Keratinocyte (primary cell): Measurements from ENCODE around the gene CYTH1. TPM values are rescaled to one million over a fixed set of nuclear protein-coding genes. Genes with fewer than 3 reads are reported as not detected.

Source experiments
- DNase-seq: peaks from one replicate; pipeline ENCODE4 v3.0.0-alpha.2; 2011; ENCODE audit warnings: low read depth, missing footprints, low spot score
- FAIRE-seq: peaks from 2 replicates; lab custom pipeline; 2011; peaks lifted over from hg19 to GRCh38; lab: Jason Lieb, UNC
- H2AFZ ChIP-seq: 2 replicates; pipeline ENCODE4 v1.6.0; 2012; ENCODE audit warnings: low read length, control low read depth, inconsistent platforms; ENCODE audit not compliant: control insufficient read depth
- H3K27ac ChIP-seq: 2 replicates; pipeline ENCODE4 v1.5.1; 2011; ENCODE audit warnings: low read length; ENCODE audit not compliant: control insufficient read depth, insufficient read depth
- H3K27me3 ChIP-seq: 3 replicates; pipeline ENCODE4 v1.6.0; 2011; ENCODE audit warnings: low read length; ENCODE audit not compliant: control insufficient read depth, insufficient read depth; ENCODE audit errors: extremely low read depth
- H3K36me3 ChIP-seq, 2 experiments: 2 replicates in 1 of 2; 3 replicates in 1 of 2; pipeline ENCODE4 v1.5.1; 2011; ENCODE audit warnings: low read length in 2 of 2, mild to moderate bottlenecking in 1 of 2; ENCODE audit not compliant: control insufficient read depth in 2 of 2, insufficient read depth in 2 of 2; ENCODE audit errors: extremely low read depth in 1 of 2
- H3K4me1 ChIP-seq: 3 replicates; pipeline ENCODE4 v1.5.1; 2011; ENCODE audit warnings: low read length; ENCODE audit not compliant: control insufficient read depth, insufficient read depth; ENCODE audit errors: extremely low read depth
- H3K4me2 ChIP-seq: 3 replicates; pipeline ENCODE4 v1.6.0; 2011; ENCODE audit warnings: low read depth, low read length; ENCODE audit not compliant: control insufficient read depth, insufficient read depth; ENCODE audit errors: extremely low read depth
- H3K4me3 ChIP-seq, 3 experiments: fragments of 200-600 bp in 1 of 3; sonication (generic) in 1 of 3; 2 replicates in 2 of 3; 3 replicates in 1 of 3; pipeline ENCODE4 v1.5.1; 2011 to 2016; ENCODE audit warnings: low read length in 3 of 3, mild to moderate bottlenecking in 3 of 3, control low read depth in 2 of 3, inconsistent platforms in 1 of 3, low read depth in 1 of 3, mixed read lengths in 1 of 3, mixed run types in 1 of 3, moderate library complexity in 1 of 3; ENCODE audit not compliant: control insufficient read depth in 2 of 3, insufficient read depth in 2 of 3; ENCODE audit errors: extremely low read depth in 1 of 3
- H3K79me2 ChIP-seq: 2 replicates; pipeline ENCODE4 v1.6.0; 2012; ENCODE audit warnings: low read length; ENCODE audit not compliant: control insufficient read depth, insufficient read depth
- H3K9ac ChIP-seq: 3 replicates; pipeline ENCODE4 v1.6.0; 2011; ENCODE audit warnings: low read length; ENCODE audit not compliant: control insufficient read depth, insufficient read depth; ENCODE audit errors: extremely low read depth
- H3K9me1 ChIP-seq: 3 replicates; pipeline ENCODE4 v1.6.0; 2011; ENCODE audit warnings: low read length; ENCODE audit not compliant: control insufficient read depth, insufficient read depth; ENCODE audit errors: extremely low read depth
- H3K9me3 ChIP-seq: 2 replicates; pipeline ENCODE4 v1.5.1; 2012; ENCODE audit warnings: low read depth, low read length; ENCODE audit not compliant: control insufficient read depth
- H4K20me1 ChIP-seq: 3 replicates; pipeline ENCODE4 v1.6.0; 2011; ENCODE audit warnings: low read length; ENCODE audit not compliant: control insufficient read depth, insufficient read depth; ENCODE audit errors: extremely low read depth
- EZH2 ChIP-seq: IDR thresholded peaks from one replicate; pipeline ENCODE4 v1.6.1; 2012; ENCODE audit warnings: inconsistent platforms, mild to moderate bottlenecking, low read length, moderate library complexity
- dilution Hi-C: fragments of 300-500 bp; cut with MboI; formaldehyde crosslinking; loops from one replicate; pipeline ENCODE4 v1.7.0; 2020; ENCODE audit warnings: low sequenced_read_pairs; ENCODE audit not compliant: extremely low pct_ligation_motif_present
- polyA plus RNA-seq, 5 experiments: library from polyadenylated mRNA; depleted of rRNA in 3 of 5; stranded (reverse) in 3 of 5; stranded (forward) in 1 of 5; unstranded in 1 of 5; fragments of >200 nt; gene quantifications; 1 replicate in 1 of 5; 2 replicates in 3 of 5; 3 replicates in 1 of 5; pipeline versions ENCODE4 v1.2.1 to v1.2.3, GENCODE V29; 2011 to 2012; ENCODE audit warnings: missing spikeins in 2 of 5, low read depth in 1 of 5, low replicate concordance in 1 of 5
- TF ChIP-seq, protein P1 (sequence below), 3 experiments: IDR thresholded peaks in 1 of 3; conservative IDR thresholded peaks in 1 of 3; optimal IDR thresholded peaks in 1 of 3; 2 replicates in 2 of 3; 3 replicates in 1 of 3; pipeline versions ENCODE3 to v1.5.1; 2011; ENCODE audit warnings: low read length in 3 of 3, mild to moderate bottlenecking in 3 of 3, moderate library complexity in 2 of 3, control low read depth in 1 of 3, inconsistent platforms in 1 of 3; ENCODE audit not compliant: insufficient read depth in 2 of 3; ENCODE audit errors: extremely low read depth in 1 of 3

CYTH1 gene
- polyA plus RNA-seq, 1 donor (not counting 4 experiments of a cell fraction or from before 2014, with no cell fraction given): 28.3 TPM

- FAIRE-seq: no peak
- no peak for TF ChIP-seq EZH2
- TF ChIP-seq, protein P1, sequence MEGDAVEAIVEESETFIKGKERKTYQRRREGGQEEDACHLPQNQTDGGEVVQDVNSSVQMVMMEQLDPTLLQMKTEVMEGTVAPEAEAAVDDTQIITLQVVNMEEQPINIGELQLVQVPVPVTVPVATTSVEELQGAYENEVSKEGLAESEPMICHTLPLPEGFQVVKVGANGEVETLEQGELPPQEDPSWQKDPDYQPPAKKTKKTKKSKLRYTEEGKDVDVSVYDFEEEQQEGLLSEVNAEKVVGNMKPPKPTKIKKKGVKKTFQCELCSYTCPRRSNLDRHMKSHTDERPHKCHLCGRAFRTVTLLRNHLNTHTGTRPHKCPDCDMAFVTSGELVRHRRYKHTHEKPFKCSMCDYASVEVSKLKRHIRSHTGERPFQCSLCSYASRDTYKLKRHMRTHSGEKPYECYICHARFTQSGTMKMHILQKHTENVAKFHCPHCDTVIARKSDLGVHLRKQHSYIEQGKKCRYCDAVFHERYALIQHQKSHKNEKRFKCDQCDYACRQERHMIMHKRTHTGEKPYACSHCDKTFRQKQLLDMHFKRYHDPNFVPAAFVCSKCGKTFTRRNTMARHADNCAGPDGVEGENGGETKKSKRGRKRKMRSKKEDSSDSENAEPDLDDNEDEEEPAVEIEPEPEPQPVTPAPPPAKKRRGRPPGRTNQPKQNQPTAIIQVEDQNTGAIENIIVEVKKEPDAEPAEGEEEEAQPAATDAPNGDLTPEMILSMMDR (optimal IDR thresholded peaks at IDR 0.05 in 1 of 3, IDR thresholded peaks at IDR 0.05 in 1 of 3, conservative IDR thresholded peaks at IDR 0.05 in 1 of 3; ENCODE audit: extremely low read depth in 1 of 3, insufficient read depth in 2 of 3, low read length in 3 of 3): no peak
- dilution Hi-C loops: no loop called here
These were observed 55.6 kb downstream of the CYTH1 start for GRCh38 chr17:78726513-78726912.

GRCh38 chr17:78725448-78726021 is 56.5 kb downstream of the CYTH1 start:
- dilution Hi-C loops: no loop called here
- peaks cover 6% of the 10 kb centered on the region for H3K9me1 ChIP-seq
- peaks cover 89% of the 10 kb centered on the region for H3K79me2 ChIP-seq
- peaks cover 17% of the 10 kb centered on the region for H4K20me1 ChIP-seq
- H3K9me3 ChIP-seq: no peaks in the 10 kb centered on the region
- no peaks in the 10 kb centered on the region for H3K36me3 ChIP-seq
- H3K9ac ChIP-seq: no peak overlapping the region
- H3K4me1 ChIP-seq: peaks cover 10% of the 10 kb centered on the region
- no peak overlapping the region for H3K4me2 ChIP-seq
- no peaks in the 10 kb centered on the region for H3K27me3 ChIP-seq
- no peak overlapping the region for H3K4me3 ChIP-seq
- TF ChIP-seq EZH2: no peak
- TF ChIP-seq, protein P1 (optimal IDR thresholded peaks at IDR 0.05 in 1 of 3, IDR thresholded peaks at IDR 0.05 in 1 of 3, conservative IDR thresholded peaks at IDR 0.05 in 1 of 3; ENCODE audit: extremely low read depth in 1 of 3, insufficient read depth in 2 of 3, low read length in 3 of 3): no peak
- no peak for DNase-seq
- FAIRE-seq: no peak
- no peak overlapping the region for H2AFZ ChIP-seq
- H3K27ac ChIP-seq: no peak overlapping the region

More at GRCh38 chr17:78726513-78726912, 55.6 kb downstream of the CYTH1 start:
- Histone ChIP-seq H3K79me2 (peaks cover 87% of the 10 kb centered on the region), H3K27ac (no peak overlapping the region), H3K4me3 (no peak overlapping the region), H3K9me3 (no peaks in the 10 kb centered on the region), H3K9me1 (peaks cover 6% of the 10 kb centered on the region), H3K36me3 (no peaks in the 10 kb centered on the region), H4K20me1 (peaks cover 17% of the 10 kb centered on the region), H2AFZ (no peak overlapping the region), H3K27me3 (no peaks in the 10 kb centered on the region), H3K4me1 (peaks cover 10% of the 10 kb centered on the region), H3K9ac (no peak overlapping the region), H3K4me2 (no peak overlapping the region)
- no peak for DNase-seq
